TTC549 (cell line): Measurements from ENCODE around the gene AJAP1.

Experiments used
- FAIRE-seq: peaks from 2 replicates; lab custom pipeline; 2012; peaks lifted over from hg19 to GRCh38; lab: Jason Lieb, UNC

The AJAP1 gene

GRCh38 chr1:4837752-4838151, 183.3 kb downstream of the AJAP1 start:
- FAIRE-seq: no peak

DNA sequence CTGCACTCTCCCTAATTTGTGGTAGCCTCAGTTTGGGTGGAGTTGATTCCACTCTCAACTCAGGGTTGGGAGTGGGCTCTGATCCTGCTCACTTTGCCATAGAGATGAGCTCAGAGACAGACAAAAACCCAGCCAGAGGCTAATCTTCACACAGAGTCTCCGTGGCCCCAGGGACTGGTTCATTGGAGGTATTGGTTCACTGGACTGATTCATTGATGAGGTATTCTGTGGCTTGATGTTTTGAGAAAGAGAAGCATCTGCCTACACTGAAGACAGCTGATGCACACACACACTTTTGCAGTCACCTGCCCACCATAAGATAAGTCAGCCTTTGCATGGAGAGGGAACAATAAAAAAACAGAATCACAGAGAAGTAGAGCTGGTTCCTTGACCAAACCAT, 183.8 kb downstream of the AJAP1 start:
- FAIRE-seq: no peak
